ENCODE data around the gene SRGN. TPM values are rescaled to one million over a fixed set of nuclear protein-coding genes. Genes with fewer than 3 reads are reported as not detected.

SRGN gene
- total RNA-seq, 1 experiment from 2014 or later, result not detected

DNA sequence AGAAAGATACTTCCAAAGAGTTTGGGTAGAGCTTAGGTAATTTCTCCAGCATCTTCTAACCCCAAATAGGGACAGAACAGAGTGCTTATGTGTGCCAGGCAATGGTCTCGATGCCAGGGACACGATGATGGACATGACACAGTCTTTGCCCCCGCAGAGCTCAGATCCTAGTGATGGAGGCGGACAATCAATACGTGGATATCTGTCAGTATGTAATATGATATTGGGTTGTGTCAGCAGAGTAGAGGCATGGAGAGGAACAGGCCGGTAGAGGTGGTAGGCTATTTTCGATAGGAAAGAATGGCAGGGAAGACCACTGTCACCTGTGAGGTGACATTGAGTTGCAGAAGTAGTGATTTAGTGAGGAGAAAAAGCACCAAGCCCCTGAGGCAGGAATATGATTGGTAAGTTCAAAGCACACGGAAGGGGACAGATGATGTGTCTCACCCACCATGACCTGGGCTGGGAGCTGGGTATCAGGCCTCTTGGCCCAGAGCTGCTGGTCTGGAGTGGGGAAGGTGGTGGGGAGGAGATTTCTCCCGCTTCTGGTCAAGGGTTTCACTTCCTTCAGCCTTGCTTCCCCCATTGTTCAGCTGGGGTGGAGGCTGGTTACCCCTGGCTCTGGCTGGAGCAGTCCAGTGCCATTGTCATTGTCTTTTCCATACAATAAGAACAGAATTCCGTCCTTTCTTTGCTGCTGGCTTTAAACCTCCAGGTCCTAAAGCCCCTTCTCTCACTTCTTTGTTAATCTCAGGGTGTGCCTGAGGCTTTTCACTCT lies 36.0 kb upstream of the SRGN start:
- ChIA-PET CTCF (no interaction called here), POLR2A (no interaction called here)
- Histone ChIP-seq H3K4me1 (no peaks in the 10 kb centered on the region), H3K36me3 (ENCODE audit: control insufficient read depth, insufficient read depth, low read length) (no peaks in the 10 kb centered on the region), H3K27me3 (replicated peaks; ENCODE audit: control insufficient read depth, insufficient read depth, low read length) (no peaks in the 10 kb centered on the region), H3K9me3 (no peaks in the 10 kb centered on the region; the same call in 1 of the 2 replicates), H3K4me3 (ENCODE audit: low read depth, low read length) (no peak overlapping the region)
- intact Hi-C loops (cut with micrococcal nuclease; ENCODE audit: unreplicated experiment), result no loop called here
- no TSS peak for BruUV-seq (replicated peaks)
- no peaks in the 10 kb centered on the region for H3K36me3 Mint-ChIP-seq (ENCODE audit: insufficient read depth, unreplicated experiment)
- H3K4me3 Mint-ChIP-seq (ENCODE audit: unreplicated experiment), result no peak overlapping the region
- H3K4me1 Mint-ChIP-seq (ENCODE audit: low read depth, unreplicated experiment), result no peaks in the 10 kb centered on the region
- H3K27me3 Mint-ChIP-seq (ENCODE audit: insufficient read depth, unreplicated experiment), result peaks cover 11% of the 10 kb centered on the region
- H3K9me3 Mint-ChIP-seq (ENCODE audit: unreplicated experiment), result no peaks in the 10 kb centered on the region
- no peak overlapping the region for H3K27ac Mint-ChIP-seq (ENCODE audit: unreplicated experiment)
- no peak for DNase-seq
- TF ChIP-seq, protein P1, sequence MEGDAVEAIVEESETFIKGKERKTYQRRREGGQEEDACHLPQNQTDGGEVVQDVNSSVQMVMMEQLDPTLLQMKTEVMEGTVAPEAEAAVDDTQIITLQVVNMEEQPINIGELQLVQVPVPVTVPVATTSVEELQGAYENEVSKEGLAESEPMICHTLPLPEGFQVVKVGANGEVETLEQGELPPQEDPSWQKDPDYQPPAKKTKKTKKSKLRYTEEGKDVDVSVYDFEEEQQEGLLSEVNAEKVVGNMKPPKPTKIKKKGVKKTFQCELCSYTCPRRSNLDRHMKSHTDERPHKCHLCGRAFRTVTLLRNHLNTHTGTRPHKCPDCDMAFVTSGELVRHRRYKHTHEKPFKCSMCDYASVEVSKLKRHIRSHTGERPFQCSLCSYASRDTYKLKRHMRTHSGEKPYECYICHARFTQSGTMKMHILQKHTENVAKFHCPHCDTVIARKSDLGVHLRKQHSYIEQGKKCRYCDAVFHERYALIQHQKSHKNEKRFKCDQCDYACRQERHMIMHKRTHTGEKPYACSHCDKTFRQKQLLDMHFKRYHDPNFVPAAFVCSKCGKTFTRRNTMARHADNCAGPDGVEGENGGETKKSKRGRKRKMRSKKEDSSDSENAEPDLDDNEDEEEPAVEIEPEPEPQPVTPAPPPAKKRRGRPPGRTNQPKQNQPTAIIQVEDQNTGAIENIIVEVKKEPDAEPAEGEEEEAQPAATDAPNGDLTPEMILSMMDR (IDR thresholded peaks at IDR 0.05; ENCODE audit: insufficient read depth in 1 of 2, low read depth in 1 of 2, low read length in 1 of 2, severe bottlenecking in 1 of 2, unreplicated experiment in 1 of 2), result no peak

DNA sequence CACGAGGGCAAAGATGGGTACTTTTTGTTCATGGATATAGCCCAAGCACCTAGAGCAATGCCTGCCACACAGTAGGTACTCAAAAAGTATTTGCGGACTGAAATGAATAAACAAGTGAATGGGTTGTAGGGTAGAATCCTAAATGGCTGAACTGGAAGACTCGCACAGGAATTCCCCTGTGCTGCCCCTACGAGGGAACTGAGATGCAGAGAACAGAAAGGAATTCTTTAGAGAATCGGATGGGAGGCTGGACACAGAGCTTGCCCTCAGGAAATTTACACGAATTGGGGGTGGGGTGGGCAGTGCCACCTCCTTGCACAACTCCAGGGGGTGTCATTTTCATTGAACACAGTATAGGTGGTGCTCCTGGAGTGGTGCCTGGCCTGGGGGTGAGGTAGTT lies 35.2 kb upstream of the SRGN start:
- H3K4me3 Mint-ChIP-seq (ENCODE audit: unreplicated experiment), result no peak overlapping the region
- POLR2A ChIA-PET, result no interaction called here
- intact Hi-C loops (cut with micrococcal nuclease; ENCODE audit: unreplicated experiment), result no loop called here

DNA sequence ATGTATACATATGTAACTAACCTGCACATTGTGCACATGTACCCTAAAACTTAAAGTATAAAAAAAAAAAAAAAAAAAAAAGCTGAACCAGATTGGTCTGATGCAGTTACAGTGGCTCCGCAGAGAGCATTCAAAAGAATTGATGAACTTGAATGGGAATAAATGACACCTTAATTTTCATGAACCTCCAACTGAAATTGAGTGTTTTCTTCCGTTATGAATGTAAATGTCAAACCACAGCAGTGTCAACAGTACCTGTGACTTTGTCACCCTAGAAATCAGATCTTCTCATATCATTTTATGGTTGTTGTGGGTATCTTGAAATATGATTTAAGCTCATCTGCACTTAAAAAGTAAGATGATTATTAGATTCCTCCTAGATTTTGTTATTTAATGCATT lies 32.7 kb upstream of the SRGN start:
- TF ChIP-seq, protein P1 (IDR thresholded peaks at IDR 0.05; ENCODE audit: insufficient read depth in 1 of 2, low read depth in 1 of 2, low read length in 1 of 2, severe bottlenecking in 1 of 2, unreplicated experiment in 1 of 2), result no peak
- POLR2A ChIA-PET, result no interaction called here
- no peaks in the 10 kb centered on the region for H3K9me3 ChIP-seq
- intact Hi-C loops (cut with micrococcal nuclease; ENCODE audit: unreplicated experiment), result no loop called here
- Mint-ChIP-seq H3K4me3 (ENCODE audit: unreplicated experiment) (no peak overlapping the region), H3K9me3 (ENCODE audit: unreplicated experiment) (no peaks in the 10 kb centered on the region), H3K4me1 (ENCODE audit: low read depth, unreplicated experiment) (no peaks in the 10 kb centered on the region), H3K27me3 (ENCODE audit: insufficient read depth, unreplicated experiment) (peaks cover 11% of the 10 kb centered on the region), H3K36me3 (ENCODE audit: insufficient read depth, unreplicated experiment) (no peaks in the 10 kb centered on the region), H3K27ac (ENCODE audit: unreplicated experiment) (no peak overlapping the region)
- DNase-seq, result no peak
- H3K27me3 ChIP-seq (replicated peaks; ENCODE audit: control insufficient read depth, insufficient read depth, low read length), result no peaks in the 10 kb centered on the region
- CTCF ChIA-PET, result no interaction called here
- H3K4me3 ChIP-seq (ENCODE audit: low read depth, low read length), result no peak overlapping the region
- no TSS peak for BruUV-seq (replicated peaks)
- no peaks in the 10 kb centered on the region for H3K4me1 ChIP-seq
- H3K36me3 ChIP-seq (ENCODE audit: control insufficient read depth, insufficient read depth, low read length), result no peaks in the 10 kb centered on the region

More for the DNA sequence above, 35.2 kb upstream of the SRGN start:
- Histone ChIP-seq H3K27me3 (replicated peaks; ENCODE audit: control insufficient read depth, insufficient read depth, low read length) (no peaks in the 10 kb centered on the region), H3K4me1 (no peaks in the 10 kb centered on the region), H3K4me3 (ENCODE audit: low read depth, low read length) (no peak overlapping the region), H3K9me3 (no peaks in the 10 kb centered on the region), H3K36me3 (ENCODE audit: control insufficient read depth, insufficient read depth, low read length) (no peaks in the 10 kb centered on the region)
- Mint-ChIP-seq H3K27me3 (ENCODE audit: insufficient read depth, unreplicated experiment) (peaks cover 11% of the 10 kb centered on the region), H3K9me3 (ENCODE audit: unreplicated experiment) (no peaks in the 10 kb centered on the region), H3K4me1 (ENCODE audit: low read depth, unreplicated experiment) (no peaks in the 10 kb centered on the region), H3K36me3 (ENCODE audit: insufficient read depth, unreplicated experiment) (no peaks in the 10 kb centered on the region), H3K27ac (ENCODE audit: unreplicated experiment) (no peak overlapping the region)
- no peak for DNase-seq
- BruUV-seq (replicated peaks), result no TSS peak
- TF ChIP-seq, protein P1 (IDR thresholded peaks at IDR 0.05; ENCODE audit: insufficient read depth in 1 of 2, low read depth in 1 of 2, low read length in 1 of 2, severe bottlenecking in 1 of 2, unreplicated experiment in 1 of 2), result no peak
- CTCF ChIA-PET, result no interaction called here

All from Caco-2 (cell line).